SH-SY5Y (cell line): ENCODE data around the gene MCF2L2.

Source experiments
- GATA2 ChIP-seq: IDR thresholded peaks from 2 replicates; pipeline ENCODE4 v1.6.1; 2011; ENCODE audit warnings: mild to moderate bottlenecking, low read depth, low read length
- GATA3 ChIP-seq: IDR thresholded peaks from 2 replicates; pipeline ENCODE4 v1.6.1; 2011; ENCODE audit warnings: low read depth, mild to moderate bottlenecking, low read length, moderate library complexity

The MCF2L2 gene

GRCh38 chr3:183210862-183211341 lies 217.5 kb downstream of the MCF2L2 start:
- TF ChIP-seq GATA2 (no peak), GATA3 (no peak)

GRCh38 chr3:183210341-183210740 lies 218.1 kb downstream of the MCF2L2 start:
- TF ChIP-seq GATA2 (no peak), GATA3 (no peak)

DNA sequence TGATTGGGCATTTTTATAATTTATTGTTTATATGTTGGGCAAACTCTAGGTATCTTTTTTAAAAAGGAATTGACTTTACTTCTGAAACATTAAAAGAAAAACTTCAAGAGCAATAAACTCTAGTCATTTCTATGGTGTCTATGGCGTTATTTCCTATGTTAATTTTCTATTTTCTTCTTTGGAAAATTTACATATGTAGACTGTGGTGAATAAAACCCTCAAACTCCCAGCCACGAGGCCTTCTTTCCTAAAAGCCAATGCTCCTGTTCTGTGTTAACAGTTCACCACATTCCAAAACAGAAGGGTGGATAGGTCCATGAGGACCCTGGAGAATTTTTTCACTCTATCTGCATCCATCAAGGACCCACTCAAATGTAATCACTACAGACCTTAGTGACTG lies 219.6 kb downstream of the MCF2L2 start:
- TF ChIP-seq GATA3, result no peak
- TF ChIP-seq GATA2, result no peak

DNA sequence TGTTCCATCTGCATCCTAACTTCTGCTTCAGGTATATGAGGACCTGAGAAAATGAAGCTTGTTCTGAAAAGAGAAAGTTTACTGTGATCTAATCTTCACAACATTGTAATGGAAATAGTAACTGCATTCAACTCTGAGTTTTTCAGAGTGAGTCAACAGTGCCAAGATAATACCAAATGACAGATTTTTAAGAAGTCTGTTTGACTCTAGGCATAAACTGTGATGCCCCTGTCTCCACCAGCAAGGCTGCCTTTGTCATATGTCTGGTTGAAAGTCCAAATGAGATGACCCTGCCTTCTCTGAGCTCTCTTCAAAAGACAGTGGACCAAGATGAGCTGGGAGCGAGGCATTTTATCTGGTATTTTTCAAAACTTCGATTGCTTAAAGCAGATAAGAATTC lies 220.2 kb downstream of the MCF2L2 start:
- TF ChIP-seq GATA3 (no peak), GATA2 (no peak)

- TF ChIP-seq GATA2 (no peak), GATA3 (no peak)
These were observed 224.7 kb downstream of the MCF2L2 start for GRCh38 chr3:183203670-183204069.

DNA sequence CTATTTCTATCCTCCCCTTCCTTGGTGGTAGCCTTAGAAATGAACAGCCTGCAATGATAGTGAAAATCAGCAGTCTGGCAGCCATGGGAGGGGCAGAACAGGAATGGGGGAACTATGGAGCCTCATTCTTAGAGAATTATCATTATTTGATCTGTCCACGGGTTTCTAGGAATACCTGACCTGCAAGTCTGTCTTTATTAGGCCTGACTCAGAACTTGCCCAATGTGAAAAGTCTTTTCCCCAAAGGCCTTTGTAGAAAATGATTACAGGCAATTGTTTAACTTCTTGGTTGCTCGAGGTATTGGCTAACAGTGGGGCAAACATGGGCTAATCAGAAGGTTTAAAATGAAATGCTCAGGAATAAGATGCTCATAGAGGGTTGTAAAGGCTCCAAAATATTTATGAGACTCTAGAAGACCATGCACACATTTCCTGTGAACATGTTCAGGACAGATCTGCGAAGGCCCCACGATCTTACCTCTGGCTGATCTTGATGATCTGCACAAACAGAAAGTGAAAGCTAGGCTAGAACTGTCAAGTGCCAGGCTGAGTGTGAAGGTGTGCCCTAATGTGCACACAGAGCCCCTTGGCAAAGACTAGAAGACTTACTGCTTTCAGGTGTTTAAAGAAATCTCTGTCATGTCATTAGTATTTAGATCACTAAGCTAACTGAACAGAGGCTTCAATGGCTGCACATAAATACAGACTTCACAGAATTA lies 226.3 kb downstream of the MCF2L2 start:
- TF ChIP-seq GATA3, result no peak
- TF ChIP-seq GATA2, result no peak

- TF ChIP-seq GATA2, result no peak
These were observed 229.5 kb downstream of the MCF2L2 start for GRCh38 chr3:183198939-183199338.

DNA sequence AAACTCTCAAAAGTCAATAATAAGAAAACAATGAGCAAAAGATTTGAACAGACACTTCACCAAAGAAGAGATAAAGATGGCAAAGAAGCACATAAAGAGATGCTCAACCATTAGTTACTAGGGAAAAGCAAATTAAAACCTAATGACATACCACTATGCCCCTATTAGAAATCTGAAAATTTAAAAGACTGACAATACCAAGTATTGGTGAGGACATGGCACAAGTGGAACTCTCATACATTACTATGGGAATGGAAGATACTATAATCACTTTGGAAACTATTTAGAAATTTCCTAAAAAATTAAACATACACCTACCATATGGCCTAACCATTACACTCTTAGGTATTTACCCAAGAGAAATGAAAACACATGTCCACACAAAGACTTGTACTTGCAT lies 230.7 kb downstream of the MCF2L2 start:
- no peak for TF ChIP-seq GATA2
- no peak for TF ChIP-seq GATA3

- TF ChIP-seq GATA2 (no peak), GATA3 (no peak)
These were observed 233.2 kb downstream of the MCF2L2 start for GRCh38 chr3:183195266-183195665.

DNA sequence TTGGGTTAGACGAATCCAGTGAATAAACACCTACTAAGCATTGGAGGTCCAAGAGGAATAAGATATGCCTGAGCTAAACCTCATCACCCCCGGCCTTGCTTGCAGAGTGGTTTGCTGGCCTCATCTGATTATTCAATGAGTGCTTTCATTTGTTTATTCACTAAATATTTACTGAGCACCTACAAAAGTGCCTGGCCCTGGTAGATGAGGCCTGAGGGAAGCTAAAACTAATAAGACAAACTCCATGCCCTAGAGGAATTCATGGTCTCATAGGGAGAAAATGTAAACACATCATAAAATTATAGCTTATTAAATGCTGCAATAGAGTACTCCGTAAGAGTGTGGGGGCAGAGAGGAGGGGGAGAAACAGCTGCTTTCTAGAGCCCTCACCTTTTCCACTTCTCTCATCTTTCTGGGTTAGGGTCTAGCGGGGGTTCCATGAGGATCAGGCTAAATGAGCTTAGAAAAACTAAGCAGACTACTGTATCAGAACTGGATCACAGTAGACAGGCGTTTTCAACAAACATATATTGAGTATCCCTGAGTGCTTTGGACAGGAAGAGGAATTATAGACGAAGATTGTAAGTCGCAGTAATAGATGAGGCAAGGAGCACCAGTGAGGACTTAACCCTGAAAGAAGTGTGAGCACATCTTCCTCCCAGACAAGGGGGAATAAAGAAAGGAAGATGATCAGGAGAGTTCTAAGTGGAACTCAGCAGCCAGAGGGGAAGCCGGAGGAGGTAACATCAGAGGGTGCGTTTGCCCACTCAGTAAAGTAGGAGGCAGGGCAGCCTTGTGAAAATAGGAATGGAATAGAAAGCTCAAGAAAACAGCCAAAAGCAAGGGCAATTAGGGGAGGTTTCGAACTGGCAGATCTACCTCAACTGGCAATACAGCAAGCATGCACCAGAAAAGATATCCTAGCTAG lies 234.4 kb downstream of the MCF2L2 start:
- no peak for TF ChIP-seq GATA3
- TF ChIP-seq GATA2, result no peak

DNA sequence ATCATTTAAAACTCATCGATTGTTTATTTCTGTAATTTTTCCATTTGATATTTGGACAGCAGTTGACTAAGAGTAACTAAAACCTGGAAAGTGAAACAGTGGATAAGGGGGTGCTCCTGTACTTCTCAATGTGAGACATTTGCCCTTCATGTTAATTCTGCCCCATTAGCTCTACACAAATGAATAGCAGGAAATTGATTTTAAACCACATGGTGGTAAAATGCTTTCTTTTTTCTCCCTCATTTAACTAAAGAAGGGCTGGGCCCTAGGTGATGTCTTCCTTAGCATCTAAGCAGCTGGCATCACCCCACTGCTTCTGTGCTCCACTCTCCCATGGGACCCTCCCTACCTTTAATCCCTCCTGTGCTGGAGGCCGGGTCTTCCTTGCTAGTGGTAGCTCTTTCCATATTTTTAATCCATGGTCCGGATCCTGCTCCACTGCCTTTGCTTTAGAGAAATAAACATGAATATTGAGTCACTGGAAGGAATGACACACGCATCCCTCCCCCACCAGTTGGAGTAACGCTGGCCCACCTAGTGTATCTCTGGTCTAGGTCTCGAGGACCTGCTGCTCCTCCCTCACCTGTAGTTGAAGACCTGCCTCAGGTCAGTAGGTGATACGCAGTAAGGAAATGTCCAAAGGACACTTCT lies 235.6 kb downstream of the MCF2L2 start:
- TF ChIP-seq GATA2 (no peak), GATA3 (no peak)

GRCh38 chr3:183189641-183190040 lies 238.8 kb downstream of the MCF2L2 start:
- no peak for TF ChIP-seq GATA2
- TF ChIP-seq GATA3, result no peak

DNA sequence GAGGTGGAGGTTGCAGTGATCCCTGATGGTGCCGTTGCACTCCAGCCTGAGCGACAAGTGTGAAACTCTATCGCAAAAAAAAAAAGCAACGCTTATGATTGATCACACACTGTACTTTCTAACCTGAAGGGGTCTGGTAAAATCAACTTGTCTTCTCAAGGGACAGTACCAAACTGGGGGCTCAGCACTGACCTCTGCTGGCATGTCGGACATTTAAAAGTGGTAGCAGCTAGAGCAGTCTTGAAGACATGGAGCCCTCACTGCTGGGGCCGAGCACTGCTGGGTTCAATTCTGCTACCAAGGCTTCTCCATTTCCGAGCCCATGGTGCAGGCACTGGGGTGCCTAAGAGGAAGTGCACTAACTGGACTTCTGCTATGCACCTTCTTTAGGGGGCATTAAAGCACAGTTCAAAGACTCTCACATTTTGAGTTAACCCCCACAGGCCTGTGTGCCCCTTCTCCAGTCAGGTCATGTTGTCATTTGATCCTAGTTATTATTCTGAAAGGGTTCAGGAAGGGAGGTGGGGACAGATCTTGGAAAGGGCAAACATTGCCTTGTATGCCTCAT lies 239.4 kb downstream of the MCF2L2 start:
- TF ChIP-seq GATA2 (no peak), GATA3 (no peak)

- no peak for TF ChIP-seq GATA2
These were observed 242.7 kb downstream of the MCF2L2 start for GRCh38 chr3:183185696-183186095.
